D721Med (cell line): ENCODE data around the gene RSPH3.

Source experiments
- DNase-seq: peaks from one replicate; pipeline ENCODE4 v3.0.0; 2011; ENCODE audit warnings: low spot score; ENCODE audit not compliant: insufficient read length
- FAIRE-seq: peaks from 2 replicates; lab custom pipeline; 2011; peaks lifted over from hg19 to GRCh38; lab: Jason Lieb, UNC
- CTCF ChIP-seq: IDR thresholded peaks from 2 replicates; pipeline ENCODE4 v1.5.1; 2012; ENCODE audit warnings: mild to moderate bottlenecking, control low read depth; ENCODE audit not compliant: insufficient read depth; ENCODE audit errors: missing control alignments

Gene RSPH3

DNA sequence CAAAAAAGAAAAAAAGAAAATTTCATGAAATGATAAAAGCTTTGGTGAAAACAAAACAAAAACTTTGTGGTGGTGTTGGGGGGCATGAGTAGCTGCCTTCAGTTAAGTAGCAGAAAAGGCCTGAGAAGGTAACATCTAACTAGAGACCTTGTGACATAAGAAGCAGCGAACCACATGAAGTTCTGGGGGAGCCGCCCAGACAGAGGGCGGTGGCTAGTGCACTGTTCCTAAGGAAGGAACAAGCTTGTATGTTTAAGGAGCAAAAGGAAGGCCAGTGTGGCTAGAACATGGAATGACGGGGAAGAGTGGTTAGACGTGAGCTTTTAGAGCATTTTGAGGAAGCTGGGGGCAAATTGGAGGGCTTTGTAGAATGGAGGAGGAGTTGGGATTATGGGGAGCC lies 7.5 kb upstream of the RSPH3 start:
- no peak for TF ChIP-seq CTCF
- FAIRE-seq, result no peak
- DNase-seq, result no peak

DNA sequence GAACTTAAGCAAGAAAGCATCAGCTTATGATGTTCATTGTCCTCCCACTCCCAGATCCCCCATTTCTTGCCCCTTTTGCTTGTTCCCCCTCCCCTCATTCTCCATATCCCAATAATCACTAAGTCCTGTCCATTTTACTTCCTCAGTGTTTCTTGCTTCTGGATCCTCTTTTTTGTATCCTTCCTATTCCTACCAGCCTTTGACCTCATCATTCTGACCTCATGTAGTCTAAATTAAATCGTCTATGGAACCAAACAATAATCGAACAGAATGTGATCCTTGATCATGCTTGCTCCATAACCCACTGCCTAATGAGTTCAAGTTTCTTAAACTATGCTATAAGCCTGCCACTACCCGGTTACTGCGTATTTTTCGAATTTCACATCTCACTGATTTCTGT lies 5.4 kb upstream of the RSPH3 start:
- FAIRE-seq (no peak), DNase-seq (no peak)
- TF ChIP-seq CTCF, result no peak

GRCh38 chr6:159004592-159004991 lies 4.6 kb upstream of the RSPH3 start:
- FAIRE-seq (no peak), DNase-seq (no peak)
- TF ChIP-seq CTCF, result no peak

DNA sequence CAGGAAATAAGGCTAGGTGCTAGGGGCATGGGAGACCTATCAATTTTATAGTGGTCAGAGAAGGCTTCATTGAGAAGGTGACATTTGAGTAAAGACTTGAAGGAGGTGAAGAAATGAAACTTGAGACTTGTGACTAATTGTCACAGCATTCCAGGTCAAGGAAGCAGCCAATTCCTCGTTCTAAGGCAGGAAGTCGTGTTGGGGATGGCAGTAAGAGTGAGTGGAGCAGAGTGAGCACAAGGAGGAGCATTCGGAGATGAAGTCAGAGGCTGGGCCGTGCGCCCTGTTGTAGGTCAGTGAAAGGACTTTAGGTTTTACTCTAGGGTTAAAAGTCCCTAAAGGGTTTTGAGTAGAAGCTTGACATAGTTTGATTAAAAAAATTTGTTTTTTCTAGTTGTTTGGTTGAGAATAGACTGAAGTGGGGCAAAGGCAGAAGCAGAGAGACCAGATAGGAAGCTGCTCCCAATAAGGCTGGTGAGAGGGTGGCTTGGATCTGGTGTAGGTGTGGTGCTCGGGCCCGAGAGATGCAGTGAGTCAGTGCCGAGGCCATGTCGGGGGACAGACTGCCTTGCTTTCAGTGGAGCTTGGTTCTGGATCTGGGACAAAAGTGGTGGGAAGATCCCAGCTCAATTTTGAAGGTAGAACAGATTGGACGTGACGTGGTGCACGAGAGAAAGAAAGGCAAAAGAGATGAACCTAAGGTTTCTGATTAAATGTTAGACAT lies 2.6 kb upstream of the RSPH3 start:
- TF ChIP-seq CTCF, result no peak
- FAIRE-seq, result no peak
- no peak for DNase-seq

- no peak for TF ChIP-seq CTCF
- DNase-seq (no peak), FAIRE-seq (no peak)
Observed at GRCh38 chr6:158999154-158999665, 792 bp downstream of the RSPH3 start.

DNA sequence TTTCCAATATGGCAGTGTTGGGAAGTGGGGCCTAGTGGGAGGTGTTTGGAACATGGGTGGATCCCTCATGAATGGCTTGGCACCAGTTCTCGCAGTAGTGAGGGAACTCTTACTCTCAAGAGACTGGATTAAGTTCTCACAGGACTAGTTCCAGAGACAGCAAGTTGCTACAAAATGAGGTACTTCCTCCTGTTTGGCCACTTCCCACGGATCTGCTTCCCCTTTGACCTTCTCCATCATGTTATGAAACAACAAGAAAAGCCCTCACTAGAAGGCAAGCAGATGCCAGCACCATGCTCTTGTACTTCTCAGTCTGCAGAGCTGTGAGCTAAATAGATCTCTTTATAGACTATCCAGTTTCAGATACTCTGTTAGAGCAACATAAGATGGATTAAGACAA lies 3.1 kb downstream of the RSPH3 start:
- DNase-seq (no peak), FAIRE-seq (no peak)
- no peak for TF ChIP-seq CTCF

- DNase-seq (no peak), FAIRE-seq (no peak)
- TF ChIP-seq CTCF, result no peak
Observed at GRCh38 chr6:158993639-158994038, 6.4 kb downstream of the RSPH3 start.
